Activated CD8-positive, alpha-beta memory T cell treated with anti-CD3 and anti-CD28 coated beads, Interleukin-2, amount 50 U/mL, for 24 hours (primary cell): Measurements from ENCODE around the gene ABR.
"Not testable (repeated sequence)": the region's sequence is repeated elsewhere in the genome, so short reads cannot be mapped to it uniquely, and the experiment has no call there.

Experiments used
- DNase-seq: peaks from one replicate; pipeline ENCODE4 v3.0.0-alpha.2; 2020; ENCODE audit errors: extremely low read depth

Gene ABR

GRCh38 chr17:1173432-1174262 is 6.1 kb downstream of the ABR start:
- no peak for DNase-seq

GRCh38 chr17:1171953-1172352 is 7.8 kb downstream of the ABR start:
- DNase-seq: no peak

GRCh38 chr17:1170739-1171138 is 9.0 kb downstream of the ABR start:
- DNase-seq: no peak

- no peak for DNase-seq
Measured at GRCh38 chr17:1169929-1170312, 9.9 kb downstream of the ABR start.

DNA sequence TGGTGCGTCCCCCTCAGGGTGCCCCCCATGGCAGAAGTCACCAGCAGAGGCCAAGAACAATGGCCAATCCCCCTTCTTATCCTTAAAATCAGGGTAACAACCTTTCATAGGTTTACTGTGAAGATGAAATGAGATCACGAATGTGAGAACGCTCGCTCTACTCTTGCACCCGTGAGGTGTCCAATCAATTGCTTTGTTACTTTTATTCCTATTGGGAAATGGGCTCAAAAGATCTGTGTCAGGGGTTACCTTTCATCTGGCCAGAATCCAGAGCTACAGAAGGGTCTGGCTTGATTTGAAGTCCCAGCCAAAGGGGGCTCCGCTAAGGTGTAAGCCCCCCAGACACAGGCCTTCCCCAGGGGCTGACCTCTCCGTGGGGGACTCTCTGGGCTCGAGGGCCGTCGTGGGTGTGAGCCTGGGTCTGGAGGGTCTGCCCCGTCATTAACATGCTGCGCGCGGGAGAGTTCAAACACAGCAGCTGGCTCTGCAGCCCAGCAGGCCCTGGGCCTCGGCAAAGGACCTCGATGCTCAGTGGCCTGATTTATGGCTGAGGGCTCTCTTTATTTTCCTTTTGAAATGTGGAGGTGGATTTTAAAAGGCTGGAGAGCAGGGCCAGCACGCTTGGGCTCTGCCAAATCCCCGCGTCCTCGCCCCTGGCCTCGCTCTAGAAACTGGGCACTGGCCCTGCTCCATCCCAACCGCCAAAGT is 10.4 kb downstream of the ABR start:
- no peak for DNase-seq

- no peak for DNase-seq
Measured at GRCh38 chr17:1168533-1169220, 11.1 kb downstream of the ABR start.

GRCh38 chr17:1166276-1166675 is 13.5 kb downstream of the ABR start:
- DNase-seq: no peak

DNA sequence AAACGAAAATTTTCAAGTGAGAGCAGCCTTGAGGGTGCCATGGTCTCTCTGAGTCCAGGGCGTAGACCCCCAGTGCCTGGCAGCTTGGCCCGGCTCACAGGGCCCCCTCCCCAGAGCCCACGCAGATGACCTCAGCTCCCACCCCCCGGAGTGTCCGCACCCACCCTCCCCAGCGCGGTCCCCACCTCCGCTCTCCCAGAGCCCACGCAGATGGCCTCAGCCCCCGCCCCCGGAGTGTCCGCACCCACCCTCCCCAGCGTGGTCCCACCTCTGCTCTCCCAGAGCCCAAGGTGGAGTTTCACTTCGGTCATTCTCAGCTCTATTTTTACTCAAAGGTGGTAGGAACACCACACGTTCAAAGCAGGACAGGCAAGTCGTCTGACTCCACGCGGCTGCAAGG is 13.9 kb downstream of the ABR start:
- no peak for DNase-seq

DNA sequence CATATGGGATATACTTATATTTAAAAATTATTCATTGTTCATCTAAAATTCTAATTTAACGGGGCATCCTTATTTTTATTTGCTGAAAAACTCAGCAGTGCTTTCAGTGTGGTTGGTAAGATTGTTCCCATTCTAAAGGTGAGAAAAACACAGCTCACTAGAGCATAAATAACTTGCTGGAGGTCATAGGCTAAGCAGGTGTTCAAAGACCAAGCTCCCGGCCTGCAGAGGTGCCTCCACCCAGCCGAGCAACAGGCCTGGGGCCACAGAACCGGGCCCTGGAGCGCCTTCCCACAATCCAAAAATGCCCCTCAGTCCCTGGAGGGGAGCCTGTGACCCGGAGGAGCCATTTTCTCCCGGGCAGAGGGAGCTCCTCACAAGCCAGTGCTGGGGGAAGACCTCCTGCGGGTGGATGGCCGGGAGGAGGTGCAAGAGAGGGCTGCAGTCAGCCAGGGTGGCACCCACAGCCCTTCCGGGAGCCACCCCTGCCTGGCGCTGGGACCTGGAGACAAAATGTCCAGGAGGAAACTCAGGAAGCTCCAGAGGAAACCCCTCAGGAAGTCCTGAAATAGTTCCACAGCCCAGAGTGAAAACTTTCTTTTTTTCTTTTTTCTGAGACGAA is 14.7 kb downstream of the ABR start:
- no peak for DNase-seq

GRCh38 chr17:1162116-1162855 is 17.5 kb downstream of the ABR start:
- DNase-seq: no peak

DNA sequence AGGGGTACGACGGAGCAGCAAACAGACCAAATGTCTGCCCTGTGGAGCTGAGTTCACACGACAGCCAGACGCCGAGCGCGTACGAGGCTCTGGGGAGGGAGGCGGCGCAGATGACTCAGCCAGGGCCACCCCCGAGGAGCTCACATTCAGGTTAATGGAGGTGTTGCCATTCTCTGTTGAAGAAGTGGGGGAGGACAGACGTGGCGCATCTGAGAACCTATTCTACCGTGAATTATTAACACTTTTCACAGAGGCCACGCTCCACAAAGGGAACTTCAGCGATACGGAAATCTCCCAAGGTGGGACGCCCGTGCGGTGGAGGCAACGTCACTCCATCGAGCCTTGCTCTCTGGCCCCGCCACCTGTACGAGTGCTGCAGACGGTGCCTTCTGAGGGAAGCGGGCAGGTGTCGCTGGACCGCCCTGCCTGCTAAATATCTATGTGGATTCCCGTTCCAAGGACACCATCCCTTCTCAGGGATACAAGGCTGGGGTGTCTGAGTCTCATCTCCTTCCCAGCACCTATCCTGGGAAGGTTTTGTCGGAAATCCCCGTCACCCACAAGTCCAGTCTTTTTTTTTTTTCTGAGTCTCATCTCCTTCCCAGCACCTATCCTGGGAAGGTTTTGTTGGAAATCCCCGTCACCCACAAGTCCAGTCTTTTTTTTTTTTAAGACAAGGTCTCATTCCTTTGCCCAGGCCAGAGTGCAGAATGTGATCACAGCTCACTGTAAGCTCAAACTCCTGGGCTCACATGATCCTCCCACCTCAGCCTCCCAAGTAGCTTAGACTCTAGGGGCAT is 19.0 kb downstream of the ABR start:
- DNase-seq: no peak

DNA sequence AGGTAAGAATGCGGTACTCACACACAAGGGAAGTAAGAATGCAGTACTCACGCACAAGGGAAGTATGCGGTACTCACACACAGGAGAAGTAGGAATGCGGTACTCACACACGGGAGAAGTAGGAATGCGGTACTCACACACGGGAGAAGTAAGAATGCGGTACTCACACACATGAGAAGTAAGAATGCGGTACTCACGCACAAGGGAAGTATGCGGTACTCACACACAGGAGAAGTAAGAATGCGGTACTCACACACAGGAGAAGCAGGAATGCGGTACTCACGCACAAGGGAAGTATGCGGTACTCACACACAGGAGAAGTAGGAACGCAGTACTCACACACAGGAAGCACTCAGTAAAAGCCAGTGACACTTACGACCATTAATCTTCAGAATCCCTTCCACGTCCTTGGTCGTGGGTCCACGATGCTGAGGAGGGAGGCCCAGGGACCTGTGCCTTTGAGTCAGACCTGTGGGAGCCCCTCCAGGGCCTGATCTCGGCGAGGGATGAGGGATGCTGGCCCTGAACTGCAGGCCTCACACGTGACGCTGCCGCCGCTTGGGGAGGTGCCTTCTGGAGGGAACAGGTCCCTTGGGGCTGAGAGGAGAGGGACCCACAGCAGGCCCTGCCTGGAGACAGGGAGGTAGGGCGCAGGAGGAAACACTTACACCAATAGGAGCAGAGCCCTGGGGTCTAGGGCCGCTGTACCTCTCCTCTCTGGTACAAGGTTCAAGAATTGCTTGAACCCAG is 20.2 kb downstream of the ABR start:
- no peak for DNase-seq

- DNase-seq: no peak
Measured at GRCh38 chr17:1158879-1159278, 20.9 kb downstream of the ABR start.

DNA sequence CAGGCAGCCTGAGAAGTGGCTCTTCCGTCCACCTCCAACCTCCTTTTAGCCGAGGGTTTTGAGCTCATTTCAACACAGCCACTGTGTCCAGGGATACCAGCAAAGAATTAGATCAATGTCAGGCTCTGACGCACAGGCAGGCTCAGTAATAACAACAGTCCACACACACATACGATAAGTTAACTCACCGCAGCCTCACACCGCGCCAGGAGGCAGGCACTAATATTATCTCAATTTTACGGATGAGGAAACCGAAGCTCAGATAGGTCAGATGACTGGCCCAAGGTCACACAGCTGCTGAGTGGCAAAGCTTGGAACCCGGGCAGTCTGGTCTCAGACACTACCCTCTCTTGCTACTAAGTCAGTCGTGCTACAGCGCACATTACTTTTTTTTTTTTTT is 22.9 kb downstream of the ABR start:
- no peak for DNase-seq

GRCh38 chr17:1154704-1155103 is 25.1 kb downstream of the ABR start:
- DNase-seq: no peak

DNA sequence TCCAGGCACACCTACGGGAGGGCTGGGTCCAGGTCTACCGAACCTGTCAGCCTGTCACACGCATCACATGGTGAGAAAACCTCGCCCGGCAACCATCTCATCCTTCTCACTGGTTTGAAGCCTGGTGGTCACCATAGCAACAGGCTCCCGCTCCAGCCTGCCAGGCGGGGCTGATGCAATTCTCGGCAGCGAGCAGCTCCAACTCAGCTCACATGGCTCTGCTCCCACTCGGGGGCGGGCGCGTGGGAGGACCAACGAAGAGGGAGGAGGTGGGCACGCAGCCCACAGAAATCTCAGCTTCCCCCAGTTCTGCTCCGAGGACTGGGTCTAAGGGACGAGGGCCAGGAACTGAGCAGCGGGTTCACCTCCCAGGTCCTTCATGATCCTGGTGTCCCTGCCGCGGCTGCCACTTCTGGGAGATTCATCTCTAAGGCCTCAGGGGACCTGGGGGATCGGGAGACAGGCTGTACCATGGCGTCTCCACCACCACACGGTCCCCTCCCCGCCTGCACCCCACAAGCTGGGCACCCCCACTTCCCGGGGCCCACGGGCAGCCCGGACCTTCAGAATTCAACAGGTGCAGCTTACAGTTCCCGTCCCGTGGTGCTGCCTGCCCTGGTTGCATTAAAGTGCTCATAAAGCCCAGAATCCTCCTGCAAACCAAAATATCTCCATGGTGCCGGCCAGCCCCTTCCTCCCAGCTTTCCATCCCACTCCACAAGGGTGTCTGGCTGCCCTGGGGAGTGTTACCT is 25.8 kb downstream of the ABR start:
- no peak for DNase-seq

DNA sequence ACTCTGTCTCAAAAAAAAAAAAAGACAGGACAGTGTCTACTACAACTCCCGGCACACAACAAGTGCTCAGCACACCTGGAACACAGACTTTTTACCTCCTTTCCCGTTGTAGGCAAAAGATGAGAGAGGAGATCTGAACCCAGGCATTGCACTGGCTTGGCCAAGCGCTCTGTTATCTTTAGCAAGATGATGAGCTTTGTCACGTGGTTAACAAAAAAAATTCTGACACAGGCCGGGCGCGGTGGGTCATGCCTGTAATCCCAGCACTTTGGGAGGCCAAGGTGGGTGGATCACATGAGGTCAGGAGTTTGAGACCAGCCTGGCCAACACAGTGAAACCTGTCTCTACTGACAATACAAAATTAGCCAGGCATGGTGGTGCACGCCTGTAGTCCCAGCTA is 27.2 kb downstream of the ABR start:
- not testable (repeated sequence) for DNase-seq

- no peak for DNase-seq
Measured at GRCh38 chr17:1150863-1151600, 28.7 kb downstream of the ABR start.

DNA sequence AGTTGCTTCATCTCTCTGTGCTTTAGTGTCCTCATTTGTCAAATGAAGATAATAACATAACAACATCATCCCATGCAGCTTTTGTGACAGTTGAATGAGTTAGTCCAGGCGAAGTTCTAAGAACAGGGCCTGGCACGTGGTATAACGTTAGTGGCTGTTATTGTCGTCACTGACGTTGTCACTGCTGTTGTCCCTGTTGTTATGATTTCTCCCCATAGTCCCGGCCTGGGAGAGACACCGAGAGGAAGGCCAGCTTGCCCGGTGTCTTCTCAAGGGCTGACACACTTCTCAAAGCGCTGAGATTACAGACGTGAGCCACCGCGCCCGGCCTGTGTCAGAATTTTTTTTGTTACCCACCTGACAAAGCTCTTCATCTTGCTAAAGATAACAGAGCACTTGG is 29.9 kb downstream of the ABR start:
- no peak for DNase-seq
